GM20000 (cell line): ENCODE measurements around the gene TECR.
"Not testable (repeated sequence)": the region's sequence is repeated elsewhere in the genome, so short reads cannot be mapped to it uniquely, and the experiment has no call there.

ENCODE experiments used
- DNase-seq: peaks from one replicate; pipeline ENCODE4 v3.0.0; 2012; ENCODE audit warnings: low spot score
- TF ChIP-seq, protein P1 (sequence below): IDR thresholded peaks from 2 replicates; pipeline ENCODE4 v1.5.1; 2012; ENCODE audit warnings: mild to moderate bottlenecking, control low read depth; ENCODE audit errors: extremely low read depth, missing control alignments

Gene TECR

DNA sequence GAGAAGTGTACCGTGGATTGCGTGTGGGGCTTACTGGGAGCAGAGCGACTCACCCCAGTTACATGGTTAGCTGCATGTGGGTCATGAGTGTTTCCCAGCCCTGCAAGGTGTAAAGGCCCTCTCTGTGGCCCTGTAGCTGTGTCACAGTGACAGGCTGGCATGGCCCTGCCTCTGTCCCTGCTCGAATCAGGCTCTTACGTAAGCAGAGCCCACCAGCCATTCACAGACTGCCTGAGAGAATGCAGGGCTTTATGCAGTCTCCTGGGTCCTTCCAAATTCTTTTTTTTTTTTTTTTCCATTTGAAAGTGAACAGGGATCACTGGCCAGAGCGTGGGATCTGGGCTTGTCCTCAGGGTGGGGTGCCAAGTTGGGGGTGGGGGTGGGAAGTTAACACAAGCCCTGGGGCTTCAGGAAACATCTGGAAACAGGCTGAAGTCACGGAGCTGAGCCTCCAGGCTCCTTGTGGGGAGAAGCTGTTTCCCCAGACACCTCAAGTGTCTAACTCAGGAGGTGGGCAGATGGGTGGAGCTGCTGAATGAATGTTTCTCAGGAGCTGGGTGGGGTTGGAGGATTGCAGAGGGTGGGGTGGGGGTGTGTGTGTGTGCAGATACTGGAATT lies 13.4 kb downstream of the TECR start:
- DNase-seq: no peak
- TF ChIP-seq, protein P1, sequence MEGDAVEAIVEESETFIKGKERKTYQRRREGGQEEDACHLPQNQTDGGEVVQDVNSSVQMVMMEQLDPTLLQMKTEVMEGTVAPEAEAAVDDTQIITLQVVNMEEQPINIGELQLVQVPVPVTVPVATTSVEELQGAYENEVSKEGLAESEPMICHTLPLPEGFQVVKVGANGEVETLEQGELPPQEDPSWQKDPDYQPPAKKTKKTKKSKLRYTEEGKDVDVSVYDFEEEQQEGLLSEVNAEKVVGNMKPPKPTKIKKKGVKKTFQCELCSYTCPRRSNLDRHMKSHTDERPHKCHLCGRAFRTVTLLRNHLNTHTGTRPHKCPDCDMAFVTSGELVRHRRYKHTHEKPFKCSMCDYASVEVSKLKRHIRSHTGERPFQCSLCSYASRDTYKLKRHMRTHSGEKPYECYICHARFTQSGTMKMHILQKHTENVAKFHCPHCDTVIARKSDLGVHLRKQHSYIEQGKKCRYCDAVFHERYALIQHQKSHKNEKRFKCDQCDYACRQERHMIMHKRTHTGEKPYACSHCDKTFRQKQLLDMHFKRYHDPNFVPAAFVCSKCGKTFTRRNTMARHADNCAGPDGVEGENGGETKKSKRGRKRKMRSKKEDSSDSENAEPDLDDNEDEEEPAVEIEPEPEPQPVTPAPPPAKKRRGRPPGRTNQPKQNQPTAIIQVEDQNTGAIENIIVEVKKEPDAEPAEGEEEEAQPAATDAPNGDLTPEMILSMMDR: no peak

GRCh38 chr19:14544047-14544446 lies 14.7 kb downstream of the TECR start:
- TF ChIP-seq, protein P1: no peak
- no peak for DNase-seq

- no peak for DNase-seq
- TF ChIP-seq, protein P1: no peak
Measured at GRCh38 chr19:14544977-14545715, 15.8 kb downstream of the TECR start.

DNA sequence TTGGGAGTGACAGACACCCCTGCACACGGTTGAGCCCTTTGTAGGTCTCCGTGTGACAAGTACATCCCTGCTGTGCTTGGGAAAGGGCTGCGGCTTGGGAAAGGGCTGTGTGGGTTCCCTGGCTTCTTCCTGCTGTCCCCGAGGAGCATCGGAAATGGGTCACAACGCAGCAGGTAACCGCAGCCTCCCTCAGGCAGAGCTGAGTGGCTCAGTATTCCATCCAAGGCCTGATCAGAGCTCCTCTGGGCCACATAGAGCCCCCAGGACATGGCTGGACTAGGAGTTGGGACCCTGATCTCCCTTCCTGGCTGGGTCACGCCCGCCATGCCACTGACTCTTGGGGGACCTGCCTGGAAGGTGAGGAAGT lies 16.3 kb downstream of the TECR start:
- TF ChIP-seq, protein P1: no peak
- no peak for DNase-seq

- peak; percentile 49 for DNase-seq
- TF ChIP-seq, protein P1: no peak
Measured at GRCh38 chr19:14550201-14550754, 20.9 kb downstream of the TECR start.

GRCh38 chr19:14551134-14552005 lies 22.0 kb downstream of the TECR start:
- TF ChIP-seq, protein P1: peak; percentile 47
- DNase-seq: peak; percentile 74

- not testable (repeated sequence) for DNase-seq
Measured at GRCh38 chr19:14552006-14552360, 22.6 kb downstream of the TECR start.
